ENCODE measurements around the gene DAZAP1. TPM values are rescaled to one million over a fixed set of nuclear protein-coding genes. Genes with fewer than 3 reads are reported as not detected.

Gene DAZAP1
- total and polyA plus RNA-seq, 2 experiments from 2014 or later, result 35.8 to 46.8 TPM

GRCh38 chr19:1416014-1416841 is 8.8 kb downstream of the DAZAP1 start:
- Histone ChIP-seq H4K20me1 (ENCODE audit: insufficient read depth, poor library complexity, severe bottlenecking) (peaks cover 69% of the 10 kb centered on the region), H3K79me2 (peaks cover 90% of the 10 kb centered on the region), H3K36me3 (replicated peaks; ENCODE audit: insufficient read depth, low read depth) (no peaks in the 10 kb centered on the region), H3K9me3 (ENCODE audit: low read depth) (no peaks in the 10 kb centered on the region), H3K9me2 (replicated peaks; ENCODE audit: insufficient read depth) (no peaks in the 10 kb centered on the region), H3K4me2 (peak overlapping the region; percentile 75), H2AFZ (no peak overlapping the region), H3K4me1 (ENCODE audit: insufficient read depth) (peaks cover 52% of the 10 kb centered on the region), H3K27me3 (no peaks in the 10 kb centered on the region), H3K4me3 (no peak overlapping the region), H3K27ac (peak overlapping the region; percentile 99)
- 85% methylated on average over 28 of the region's 28 CpGs for WGBS (ENCODE audit: low lambda C conversion rate, missing lambda C conversion rate)
- no peak for TF ChIP-seq EZH2phosphoT487 (IDR thresholded peaks at IDR 0.05; ENCODE audit: low read depth, severe bottlenecking, unreplicated experiment)
- no peak for TF ChIP-seq CTCF (IDR thresholded peaks at IDR 0.05; ENCODE audit: poor library complexity)
- TF ChIP-seq EZH2 (IDR thresholded peaks at IDR 0.05; ENCODE audit: borderline replicate concordance), result no peak
- DNase-seq (ENCODE audit: low spot score), result no peak

- no peak for DNase-seq (ENCODE audit: low spot score)
- TF ChIP-seq EZH2 (IDR thresholded peaks at IDR 0.05; ENCODE audit: borderline replicate concordance), result no peak
- TF ChIP-seq EZH2phosphoT487 (IDR thresholded peaks at IDR 0.05; ENCODE audit: low read depth, severe bottlenecking, unreplicated experiment), result no peak
- TF ChIP-seq CTCF (IDR thresholded peaks at IDR 0.05; ENCODE audit: poor library complexity), result no peak
- Histone ChIP-seq H4K20me1 (ENCODE audit: insufficient read depth, poor library complexity, severe bottlenecking) (peaks cover 63% of the 10 kb centered on the region), H3K27ac (peak overlapping the region; percentile 99), H2AFZ (no peak overlapping the region), H3K27me3 (no peaks in the 10 kb centered on the region), H3K36me3 (replicated peaks; ENCODE audit: insufficient read depth, low read depth) (no peaks in the 10 kb centered on the region), H3K9me2 (replicated peaks; ENCODE audit: insufficient read depth) (no peaks in the 10 kb centered on the region), H3K4me1 (ENCODE audit: insufficient read depth) (peaks cover 43% of the 10 kb centered on the region), H3K4me3 (no peak overlapping the region), H3K4me2 (peak overlapping the region; percentile 75), H3K9me3 (ENCODE audit: low read depth) (no peaks in the 10 kb centered on the region), H3K79me2 (peaks cover 90% of the 10 kb centered on the region)
- WGBS (ENCODE audit: low lambda C conversion rate, missing lambda C conversion rate), result 92% methylated on average over 21 of the region's 21 CpGs
Observed at GRCh38 chr19:1417145-1417544, 9.8 kb downstream of the DAZAP1 start.

- no peaks in the 10 kb centered on the region for H3K9me3 ChIP-seq (ENCODE audit: low read depth)
- H3K4me2 ChIP-seq, result peak overlapping the region; percentile 75
- H3K4me1 ChIP-seq (ENCODE audit: insufficient read depth), result peaks cover 43% of the 10 kb centered on the region
- no peak for TF ChIP-seq CTCF (IDR thresholded peaks at IDR 0.05; ENCODE audit: poor library complexity)
- WGBS (ENCODE audit: low lambda C conversion rate, missing lambda C conversion rate), result 72% methylated on average over 30 of the region's 30 CpGs
- H2AFZ ChIP-seq, result no peak overlapping the region
- H4K20me1 ChIP-seq (ENCODE audit: insufficient read depth, poor library complexity, severe bottlenecking), result peaks cover 55% of the 10 kb centered on the region
- no peak for DNase-seq (ENCODE audit: low spot score)
- no peaks in the 10 kb centered on the region for H3K36me3 ChIP-seq (replicated peaks; ENCODE audit: insufficient read depth, low read depth)
- no peaks in the 10 kb centered on the region for H3K27me3 ChIP-seq
- H3K79me2 ChIP-seq, result peaks cover 90% of the 10 kb centered on the region
- H3K4me3 ChIP-seq, result no peak overlapping the region
- H3K27ac ChIP-seq, result peak overlapping the region; percentile 99
- no peaks in the 10 kb centered on the region for H3K9me2 ChIP-seq (replicated peaks; ENCODE audit: insufficient read depth)
Observed at GRCh38 chr19:1417681-1418495, 10.5 kb downstream of the DAZAP1 start.

Measured in hepatocyte (in vitro differentiated cells).